PFSK-1 (cell line): ENCODE results near the gene ANKFN1.

Source experiments
- FOXP2 ChIP-seq: optimal IDR thresholded peaks from 2 replicates; pipeline ENCODE3; 2011; ENCODE audit warnings: borderline replicate concordance, control low read depth, inconsistent platforms; ENCODE audit not compliant: insufficient read depth; ENCODE audit errors: extremely low read length, extremely low read depth
- POLR2AphosphoS5 ChIP-seq: IDR thresholded peaks from 2 replicates; pipeline ENCODE4 v1.6.1; 2012; ENCODE audit warnings: low read depth, mild to moderate bottlenecking, control low read depth, low read length, moderate library complexity
- REST ChIP-seq, 2 experiments: IDR thresholded peaks; 2 replicates each; pipeline versions ENCODE4 v1.6.1 to v1.8.0; 2011 to 2012; ENCODE audit warnings: low read depth in 2 of 2, low read length in 2 of 2, control low read depth in 1 of 2, inconsistent platforms in 1 of 2, mild to moderate bottlenecking in 1 of 2, moderate library complexity in 1 of 2; ENCODE audit not compliant: insufficient read depth in 1 of 2
- SIN3A ChIP-seq: IDR thresholded peaks from 2 replicates; pipeline ENCODE4 v1.6.1; 2012; ENCODE audit warnings: mild to moderate bottlenecking, low read length, moderate library complexity, borderline replicate concordance; ENCODE audit not compliant: insufficient read depth
- TAF1 ChIP-seq: IDR thresholded peaks from 2 replicates; pipeline ENCODE4 v1.6.1; 2012; ENCODE audit warnings: low read length, control low read depth, borderline replicate concordance; ENCODE audit not compliant: insufficient read depth

GRCh38 chr17:56160422-56160821 lies 7.1 kb downstream of the ANKFN1 start:
- TF ChIP-seq SIN3A (no peak), TAF1 (no peak), POLR2AphosphoS5 (no peak), FOXP2 (no peak), REST (IDR thresholded peaks at IDR 0.05; ENCODE audit: insufficient read depth in 1 of 2, low read depth in 2 of 2, low read length in 2 of 2) (no peak)
